ENCODE results near the gene CDK16. TPM values are rescaled to one million over a fixed set of nuclear protein-coding genes. Genes with fewer than 3 reads are reported as not detected.

CDK16 gene
- total and polyA plus RNA-seq, 9 of the 15 experiments (the other 6 are each of a cell fraction or from before 2014, with no cell fraction given): 3.9 to 104 (median 57.5) TPM

- TF ChIP-seq TBP (optimal IDR thresholded peaks at IDR 0.05; ENCODE audit: low read depth, low read length): peak; percentile 56
- no peak for TF ChIP-seq ZNF785 (CRISPR knock-in tag; IDR thresholded peaks at IDR 0.05)
- no peak for TF ChIP-seq JUNB (CRISPR knock-in tag; conservative IDR thresholded peaks at IDR 0.05)
- TF ChIP-seq NFRKB (IDR thresholded peaks at IDR 0.05; ENCODE audit: low read depth): peak; percentile 76; the same call in 1 of the 2 replicates
- TF ChIP-seq DDX20 (tag; IDR thresholded peaks at IDR 0.05; ENCODE audit: low read depth): no peak
- peak in 1 of 2 experiments; percentile 37; a peak in 2 of 4 replicates for TF ChIP-seq TBL1XR1 (IDR thresholded peaks at IDR 0.05; ENCODE audit: low read length in 2 of 2)
- TF ChIP-seq CHD1 (IDR thresholded peaks at IDR 0.05; ENCODE audit: low read length): peak; percentile 82
- peak; percentile 4 to 8; a peak in 1 of 4 replicates for TF ChIP-seq MAZ (CRISPR knock-in tag; conservative IDR thresholded peaks at IDR 0.05 in 1 of 2, IDR thresholded peaks at IDR 0.05 in 1 of 2)
- peak; percentile 53; the same call in 1 of the 2 replicates for TF ChIP-seq EP400 (IDR thresholded peaks at IDR 0.05)
- TF ChIP-seq, protein P1, sequence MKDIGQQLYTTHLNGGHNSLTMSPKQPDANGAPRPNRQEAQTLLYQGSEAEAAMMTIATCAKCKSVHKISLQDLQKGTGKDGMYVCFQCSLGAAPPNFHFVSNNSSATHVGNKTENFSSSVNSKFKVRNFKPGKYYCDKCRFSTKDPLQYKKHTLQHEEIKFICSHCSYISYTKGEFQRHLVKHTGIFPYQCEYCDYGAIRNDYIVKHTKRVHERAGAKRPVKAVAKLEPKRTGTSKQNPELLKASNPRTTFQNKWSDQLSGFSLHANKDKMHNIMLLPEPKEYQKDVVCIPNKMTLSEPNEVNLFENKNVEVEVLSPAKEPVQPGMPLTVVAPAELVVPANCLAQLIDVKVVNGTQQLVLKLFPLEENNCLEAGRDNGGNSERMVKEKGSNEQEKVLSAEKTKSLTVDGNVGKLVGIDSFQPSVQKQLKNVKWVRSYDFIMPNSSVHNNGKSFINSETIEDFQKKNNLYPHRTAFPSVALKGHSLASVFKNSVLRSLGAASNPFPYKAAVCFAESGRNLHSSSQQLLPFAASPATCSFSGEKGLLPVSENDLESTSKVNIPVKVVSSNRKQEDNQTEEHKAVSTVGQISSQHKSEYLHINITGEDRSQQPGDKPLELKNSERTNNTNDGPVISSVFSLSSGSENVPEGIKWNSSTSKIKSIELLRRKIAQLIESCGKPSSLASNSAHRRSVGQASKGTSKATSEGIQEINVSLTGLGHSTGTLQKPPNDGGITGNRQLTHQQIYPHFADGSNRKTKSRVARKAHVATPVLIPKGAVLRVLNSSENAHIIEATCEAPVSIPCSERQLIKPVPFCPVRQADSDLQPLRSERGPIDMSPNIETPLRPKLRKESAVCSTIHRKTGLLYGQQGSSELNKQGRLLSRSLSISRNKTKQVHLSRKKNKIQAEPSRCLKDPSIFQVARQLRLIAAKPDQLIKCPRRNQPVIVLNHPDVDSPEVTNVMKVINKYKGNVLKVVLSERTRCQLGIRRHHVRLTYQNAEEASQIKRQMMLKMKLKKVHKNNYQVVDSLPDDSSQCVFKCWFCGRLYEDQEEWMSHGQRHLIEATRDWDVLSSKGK (CRISPR knock-in tag; IDR thresholded peaks at IDR 0.05): no peak
- TF ChIP-seq TEAD2 (tag; IDR thresholded peaks at IDR 0.05): no peak
- peak; percentile 82 for TF ChIP-seq HDAC3 (IDR thresholded peaks at IDR 0.05; ENCODE audit: borderline replicate concordance, partially characterized antibody)
- TF ChIP-seq CTBP1 (IDR thresholded peaks at IDR 0.05; ENCODE audit: borderline replicate concordance): peak; percentile 3; the same call in 1 of the 2 replicates
- TF ChIP-seq CHD2 (IDR thresholded peaks at IDR 0.05; ENCODE audit: low read depth, low read length): no peak
- TF ChIP-seq ATF7 (IDR thresholded peaks at IDR 0.05): peak; percentile 90
- TF ChIP-seq JUND (IDR thresholded peaks at IDR 0.05; ENCODE audit: borderline replicate concordance, low read depth, low read length): no peak; the same call in 1 of the 2 replicates
- peak; percentile 60; the same call in 1 of the 3 replicates for TF ChIP-seq JUND (tag; IDR thresholded peaks at IDR 0.05; ENCODE audit: borderline replicate concordance, low read depth, low read length)
- TF ChIP-seq TFAP4 (CRISPR knock-in tag; IDR thresholded peaks at IDR 0.05; ENCODE audit: borderline replicate concordance): no peak
- TF ChIP-seq, protein P2, sequence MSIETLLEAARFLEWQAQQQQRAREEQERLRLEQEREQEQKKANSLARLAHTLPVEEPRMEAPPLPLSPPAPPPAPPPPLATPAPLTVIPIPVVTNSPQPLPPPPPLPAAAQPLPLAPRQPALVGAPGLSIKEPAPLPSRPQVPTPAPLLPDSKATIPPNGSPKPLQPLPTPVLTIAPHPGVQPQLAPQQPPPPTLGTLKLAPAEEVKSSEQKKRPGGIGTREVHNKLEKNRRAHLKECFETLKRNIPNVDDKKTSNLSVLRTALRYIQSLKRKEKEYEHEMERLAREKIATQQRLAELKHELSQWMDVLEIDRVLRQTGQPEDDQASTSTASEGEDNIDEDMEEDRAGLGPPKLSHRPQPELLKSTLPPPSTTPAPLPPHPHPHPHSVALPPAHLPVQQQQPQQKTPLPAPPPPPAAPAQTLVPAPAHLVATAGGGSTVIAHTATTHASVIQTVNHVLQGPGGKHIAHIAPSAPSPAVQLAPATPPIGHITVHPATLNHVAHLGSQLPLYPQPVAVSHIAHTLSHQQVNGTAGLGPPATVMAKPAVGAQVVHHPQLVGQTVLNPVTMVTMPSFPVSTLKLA (conservative IDR thresholded peaks at IDR 0.05): peak in 1 of 2 experiments; percentile 50; a peak in 3 of 4 replicates
- TF ChIP-seq ZBTB33 (CRISPR knock-in tag; IDR thresholded peaks at IDR 0.05): no peak
These were observed 15.0 kb downstream of the CDK16 start (continued) for GRCh38 chrX:47233333-47234113.
